Mucosa of rectum (tissue), 2 donors: ENCODE data around the gene FREM1.

Experiments used
- H3K27ac ChIP-seq, 2 donors: one replicate each; pipeline ENCODE4 v1.7.0; 2013; ENCODE audit warnings: inconsistent platforms in 2 of 2, low read depth in 2 of 2, low read length in 2 of 2
- H3K27me3 ChIP-seq, 2 donors: one replicate each; pipeline ENCODE4 v1.7.0; 2013; ENCODE audit warnings: low read length in 2 of 2; ENCODE audit not compliant: control insufficient read depth in 2 of 2, insufficient read depth in 2 of 2
- H3K36me3 ChIP-seq, 2 donors: one replicate each; pipeline ENCODE4 v1.7.0; 2013; ENCODE audit warnings: low read length in 2 of 2; ENCODE audit not compliant: control insufficient read depth in 2 of 2, insufficient read depth in 2 of 2
- H3K4me1 ChIP-seq, 2 donors: one replicate each; pipeline ENCODE4 v1.7.0; 2013; ENCODE audit warnings: low read length in 2 of 2, mild to moderate bottlenecking in 1 of 2; ENCODE audit not compliant: control insufficient read depth in 2 of 2, insufficient read depth in 2 of 2
- H3K4me3 ChIP-seq, 2 donors: one replicate each; pipeline ENCODE4 v1.7.0; 2013; ENCODE audit warnings: low read length in 2 of 2
- H3K9ac ChIP-seq, 2 donors: one replicate each; pipeline ENCODE4 v1.7.0; 2013; ENCODE audit warnings: low read length in 2 of 2, low read depth in 1 of 2, mild to moderate bottlenecking in 1 of 2
- H3K9me3 ChIP-seq, 2 donors: one replicate each; pipeline ENCODE4 v1.7.0; 2013; ENCODE audit warnings: low read length in 2 of 2; ENCODE audit not compliant: control insufficient read depth in 2 of 2
- donor health status: healthy.
- donor health status: Normal muscosa, but diverticular disease.

The FREM1 gene

DNA sequence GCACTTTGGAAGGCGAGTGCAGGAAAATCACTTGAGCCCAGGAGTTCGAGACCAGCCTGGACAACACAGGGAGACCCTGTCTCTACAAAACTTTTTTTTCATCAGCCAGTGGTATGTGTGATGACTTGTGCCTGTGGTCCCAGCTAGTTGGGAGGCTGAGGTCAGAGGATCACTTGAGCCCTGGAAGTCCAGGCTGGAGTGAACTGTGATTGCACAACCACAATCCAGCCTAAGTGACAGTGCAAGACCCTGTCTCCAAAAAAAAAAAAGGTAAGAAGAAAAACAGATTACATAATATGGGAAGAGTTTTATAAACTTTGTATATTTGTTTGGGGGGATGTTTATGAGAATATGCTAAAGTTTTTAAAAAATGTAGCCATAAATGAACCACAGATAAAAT lies 111.2 kb downstream of the FREM1 start:
- Histone ChIP-seq H3K9ac (no peak overlapping the region), H3K4me1 (no peaks in the 10 kb centered on the region), H3K4me3 (no peak overlapping the region), H3K27me3 (no peaks in the 10 kb centered on the region), H3K9me3 (no peaks in the 10 kb centered on the region), H3K27ac (no peak overlapping the region), H3K36me3 (no peaks in the 10 kb centered on the region)

DNA sequence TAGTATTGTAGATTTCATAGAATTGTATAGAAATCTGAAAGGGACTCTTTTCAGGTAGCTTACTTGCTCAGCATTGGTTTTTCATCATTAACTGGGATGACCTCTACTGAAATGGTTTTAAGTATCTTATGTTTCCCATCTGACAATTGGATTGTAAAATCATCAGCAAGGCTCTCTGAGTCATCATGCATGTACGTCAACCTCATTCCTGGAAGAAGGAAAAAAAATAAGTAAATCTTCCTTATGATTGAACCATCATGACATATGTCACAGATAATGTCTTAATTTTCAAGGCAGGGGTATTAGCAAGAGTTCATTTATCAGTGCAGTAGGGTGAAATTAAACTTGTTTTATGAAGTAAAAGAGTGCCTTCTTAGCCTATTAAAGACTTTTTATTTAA lies 112.8 kb downstream of the FREM1 start:
- Histone ChIP-seq H3K9me3 (no peaks in the 10 kb centered on the region), H3K27me3 (no peaks in the 10 kb centered on the region), H3K9ac (no peak overlapping the region), H3K27ac (no peak overlapping the region), H3K4me1 (no peaks in the 10 kb centered on the region), H3K36me3 (no peaks in the 10 kb centered on the region), H3K4me3 (no peak overlapping the region)

DNA sequence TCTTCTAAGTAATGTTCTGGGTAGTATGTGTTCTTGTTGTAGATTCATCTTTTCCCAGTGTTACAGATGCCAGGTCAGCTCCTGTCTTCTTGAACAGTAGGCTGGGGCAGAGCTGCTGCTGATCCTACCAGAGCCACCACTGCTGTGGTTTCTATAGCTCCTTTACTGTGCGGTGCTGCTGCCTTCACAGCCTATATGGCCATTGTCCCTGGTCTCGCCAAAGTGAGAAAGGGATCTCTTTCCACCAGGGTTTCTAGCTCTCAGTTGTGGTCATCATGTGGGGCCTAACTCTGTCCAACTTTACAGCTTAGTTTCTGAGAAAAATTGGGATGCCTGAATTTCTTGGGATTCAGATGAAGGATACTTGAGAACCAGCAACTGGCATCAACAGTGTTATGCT lies 116.8 kb downstream of the FREM1 start:
- Histone ChIP-seq H3K4me3 (no peak overlapping the region), H3K27me3 (no peaks in the 10 kb centered on the region), H3K36me3 (no peaks in the 10 kb centered on the region)

DNA sequence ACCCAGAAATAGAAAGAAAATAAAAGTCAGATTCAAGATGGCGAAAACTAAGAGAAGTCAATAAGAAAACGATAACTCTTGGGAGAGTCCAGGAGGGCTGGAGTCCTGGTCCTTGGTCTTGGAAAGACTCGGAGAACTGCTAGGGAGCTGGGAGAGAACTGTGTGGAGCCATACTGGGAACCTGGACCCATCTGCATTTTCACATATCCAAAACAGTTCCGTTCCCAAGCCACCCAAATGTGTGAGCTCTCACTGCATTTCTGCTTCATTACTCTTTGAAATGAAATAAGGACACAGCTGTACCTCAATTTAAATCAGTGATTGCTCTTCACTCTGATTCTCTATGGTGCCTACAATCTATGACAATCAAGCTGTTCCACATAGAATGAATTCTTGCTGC lies 119.6 kb downstream of the FREM1 start:
- Histone ChIP-seq H3K9ac (no peak overlapping the region), H3K27ac (no peak overlapping the region), H3K27me3 (no peaks in the 10 kb centered on the region), H3K9me3 (no peaks in the 10 kb centered on the region), H3K36me3 (no peaks in the 10 kb centered on the region), H3K4me3 (no peak overlapping the region), H3K4me1 (no peaks in the 10 kb centered on the region)

More for the DNA sequence above, 116.8 kb downstream of the FREM1 start:
- no peak overlapping the region for H3K9ac ChIP-seq
- no peaks in the 10 kb centered on the region for H3K9me3 ChIP-seq
- H3K27ac ChIP-seq = no peak overlapping the region
- no peaks in the 10 kb centered on the region for H3K4me1 ChIP-seq

DNA sequence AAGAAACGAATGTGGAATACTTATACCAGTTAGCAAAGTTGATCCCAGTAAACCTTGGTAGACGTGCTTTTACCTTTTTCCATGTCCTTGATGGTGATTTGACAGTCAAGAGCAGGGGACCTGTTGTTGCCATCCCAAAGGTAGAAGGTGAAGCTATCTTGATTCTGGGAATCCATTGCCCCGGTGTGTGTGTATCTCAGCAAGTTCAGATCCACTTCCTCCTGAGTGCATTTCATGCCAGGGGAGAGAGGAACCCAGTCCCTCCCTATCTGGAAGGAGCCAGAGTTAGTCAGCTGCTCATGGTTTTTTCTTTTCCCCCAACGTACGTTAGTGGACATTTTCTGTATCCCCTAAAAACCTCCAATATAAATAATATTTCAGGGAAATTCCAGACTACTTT lies 121.4 kb downstream of the FREM1 start:
- H3K9me3 ChIP-seq = no peaks in the 10 kb centered on the region
- no peak overlapping the region for H3K4me3 ChIP-seq
- H3K9ac ChIP-seq = no peak overlapping the region
- H3K4me1 ChIP-seq = no peaks in the 10 kb centered on the region
- no peaks in the 10 kb centered on the region for H3K27me3 ChIP-seq
- no peak overlapping the region for H3K27ac ChIP-seq
- H3K36me3 ChIP-seq = peaks cover 0 to 2% of the 10 kb centered on the region in 2 donors

DNA sequence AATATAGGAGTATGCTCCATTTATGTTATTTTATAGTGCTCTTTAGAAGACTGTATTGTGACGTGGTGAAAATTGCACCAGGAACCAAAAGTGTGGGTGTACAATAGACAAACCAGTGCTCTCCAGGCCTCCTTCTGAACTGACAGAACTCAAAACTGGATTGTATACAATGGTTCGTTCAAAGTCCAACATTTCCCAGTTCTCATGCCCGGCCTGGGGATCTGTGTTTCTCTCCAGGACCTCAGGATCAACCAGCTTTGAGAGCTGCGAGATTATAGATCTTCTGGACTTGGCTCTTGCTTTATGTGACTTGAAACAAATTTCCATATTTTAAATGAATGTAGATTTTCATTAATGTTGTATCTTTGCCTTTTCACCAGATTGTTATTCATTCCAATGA lies 126.9 kb downstream of the FREM1 start:
- Histone ChIP-seq H3K4me1 (no peaks in the 10 kb centered on the region), H3K9ac (no peak overlapping the region), H3K36me3 (peaks cover 0 to 2% of the 10 kb centered on the region in 2 donors), H3K27me3 (no peaks in the 10 kb centered on the region), H3K4me3 (no peak overlapping the region), H3K27ac (no peak overlapping the region), H3K9me3 (no peaks in the 10 kb centered on the region)

DNA sequence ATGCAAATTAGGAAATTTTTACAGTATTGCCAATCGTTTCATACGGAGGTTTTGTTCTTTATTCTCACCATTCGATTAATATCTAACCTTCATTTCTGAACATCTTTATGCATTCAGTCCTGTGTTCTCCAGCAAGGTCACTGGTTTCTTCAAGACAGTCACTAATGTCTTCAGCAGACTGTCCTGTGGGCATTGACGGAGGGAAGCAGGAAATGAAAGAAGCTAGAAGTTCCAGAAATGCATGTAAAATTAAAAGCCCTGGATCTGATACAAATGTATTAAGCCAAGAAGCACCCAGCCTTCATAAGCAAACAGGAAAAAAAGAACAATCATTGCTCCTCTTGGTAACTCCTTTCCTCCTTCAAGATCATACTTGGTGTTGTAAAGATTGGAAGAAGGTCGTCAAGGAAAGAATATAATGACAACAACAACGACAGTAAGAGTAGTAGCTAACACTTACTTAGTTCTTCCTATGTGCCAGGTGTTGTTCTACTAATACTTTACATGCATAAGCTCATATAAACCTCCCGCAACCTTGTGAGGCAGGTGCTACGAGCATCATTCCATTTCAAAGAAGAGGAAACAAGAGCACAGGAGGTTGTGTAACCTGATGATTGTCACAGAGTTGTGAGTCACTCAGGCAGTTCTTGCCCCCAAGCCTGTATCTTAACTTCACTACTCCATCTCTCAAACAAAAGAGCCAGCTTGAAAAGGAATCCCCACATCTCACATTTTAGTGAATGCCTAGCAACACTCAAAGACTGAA lies 127.8 kb downstream of the FREM1 start:
- no peak overlapping the region for H3K27ac ChIP-seq
- no peak overlapping the region for H3K4me3 ChIP-seq
- no peaks in the 10 kb centered on the region for H3K27me3 ChIP-seq
- no peak overlapping the region for H3K9ac ChIP-seq
- H3K9me3 ChIP-seq = no peaks in the 10 kb centered on the region
- peaks cover 0 to 2% of the 10 kb centered on the region in 2 donors for H3K36me3 ChIP-seq
- no peaks in the 10 kb centered on the region for H3K4me1 ChIP-seq

DNA sequence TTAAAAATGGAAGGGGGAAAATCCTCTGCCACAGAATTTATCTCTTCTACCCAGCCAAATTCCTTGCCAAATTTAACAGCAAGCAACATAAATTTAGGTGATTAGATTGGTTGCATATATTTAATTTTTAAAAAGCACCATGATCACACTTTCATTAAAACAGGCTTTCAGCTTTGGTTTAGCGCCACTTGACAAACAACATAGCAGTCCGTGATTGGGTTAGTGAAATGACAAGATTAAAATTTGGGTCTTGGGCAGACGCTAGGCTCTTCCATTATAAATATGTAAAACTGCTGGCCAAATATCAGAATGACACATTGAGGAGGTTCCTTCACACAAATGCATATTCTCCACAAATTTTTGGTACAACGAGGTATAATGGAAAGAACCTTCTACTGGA lies 129.5 kb downstream of the FREM1 start:
- Histone ChIP-seq H3K4me3 (no peak overlapping the region), H3K9ac (no peak overlapping the region), H3K36me3 (peaks cover 0 to 2% of the 10 kb centered on the region in 2 donors), H3K27ac (no peak overlapping the region), H3K4me1 (no peaks in the 10 kb centered on the region), H3K9me3 (no peaks in the 10 kb centered on the region), H3K27me3 (no peaks in the 10 kb centered on the region)

DNA sequence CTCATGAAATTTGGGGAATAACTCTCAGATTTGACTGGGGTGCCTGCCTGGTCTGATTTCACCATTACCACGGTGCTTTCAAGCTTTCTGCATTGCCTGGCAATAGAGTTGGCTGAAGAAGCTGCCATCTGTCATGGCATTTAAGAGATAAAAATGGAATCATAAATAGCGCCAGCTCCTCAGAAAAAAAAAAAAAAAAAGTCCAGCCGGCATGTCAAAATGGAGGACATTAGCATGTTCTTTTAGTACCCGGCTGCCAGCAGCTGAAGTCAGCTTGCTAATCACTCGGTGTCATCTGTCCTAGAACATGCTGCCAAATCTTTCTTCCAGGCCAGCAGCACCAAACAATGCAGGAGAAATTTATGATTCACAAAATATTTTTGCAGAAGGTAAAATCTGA lies 130.0 kb downstream of the FREM1 start:
- H3K36me3 ChIP-seq = peaks cover 0 to 2% of the 10 kb centered on the region in 2 donors
- no peaks in the 10 kb centered on the region for H3K4me1 ChIP-seq
- H3K4me3 ChIP-seq = no peak overlapping the region
- H3K9ac ChIP-seq = no peak overlapping the region
- H3K9me3 ChIP-seq = no peaks in the 10 kb centered on the region
- H3K27ac ChIP-seq = no peak overlapping the region
- no peaks in the 10 kb centered on the region for H3K27me3 ChIP-seq

DNA sequence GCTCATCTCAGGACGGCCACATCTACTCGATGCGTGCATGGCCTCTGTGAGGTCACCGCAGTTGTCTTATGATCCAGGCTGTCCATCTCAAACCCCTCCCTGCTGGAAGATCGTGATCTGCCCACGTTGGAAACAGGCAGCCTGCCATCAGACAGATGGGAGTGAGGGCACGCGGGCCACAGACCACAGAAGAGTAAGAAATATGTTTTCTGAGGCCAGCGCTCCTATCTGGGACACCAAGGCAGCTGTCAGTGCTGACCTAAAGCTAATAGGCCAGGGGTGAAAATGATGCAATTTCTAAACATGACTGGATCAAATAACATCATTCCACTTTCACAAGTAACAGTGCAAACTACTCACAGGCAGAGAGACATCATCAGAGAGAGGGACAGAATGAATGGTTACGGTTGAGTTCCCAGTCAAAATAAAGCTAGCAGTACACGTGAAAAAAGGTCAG lies 130.6 kb downstream of the FREM1 start:
- no peaks in the 10 kb centered on the region for H3K4me1 ChIP-seq
- H3K9ac ChIP-seq = no peak overlapping the region
- no peaks in the 10 kb centered on the region for H3K27me3 ChIP-seq
- no peak overlapping the region for H3K27ac ChIP-seq
- H3K9me3 ChIP-seq = no peaks in the 10 kb centered on the region
- peaks cover 0 to 2% of the 10 kb centered on the region in 2 donors for H3K36me3 ChIP-seq
- H3K4me3 ChIP-seq = no peak overlapping the region
